IPS DF 6.9 (cell line): Measurements from ENCODE around the gene PPFIA1.
"Not testable (repeated sequence)": the region's sequence is repeated elsewhere in the genome, so short reads cannot be mapped to it uniquely, and the experiment has no call there.

Source experiments
- DNase-seq: peaks from one replicate; pipeline ENCODE4 v3.0.0-alpha.2; 2013; ENCODE audit warnings: low read depth, low spot score
- H3K27ac ChIP-seq: one replicate; pipeline ENCODE4 v1.5.1; 2013; ENCODE audit warnings: low read length, control low read depth
- H3K27me3 ChIP-seq: 2 replicates; pipeline ENCODE4 v1.6.1; 2013; ENCODE audit warnings: mild to moderate bottlenecking, low read length; ENCODE audit not compliant: control insufficient read depth, insufficient read depth
- H3K36me3 ChIP-seq: 2 replicates; pipeline ENCODE4 v1.6.1; 2013; ENCODE audit warnings: low read length; ENCODE audit not compliant: control insufficient read depth, insufficient read depth
- H3K4me1 ChIP-seq: 2 replicates; pipeline ENCODE4 v1.6.1; 2013; ENCODE audit warnings: low read length; ENCODE audit not compliant: control insufficient read depth, insufficient read depth
- H3K4me3 ChIP-seq: 2 replicates; pipeline ENCODE4 v1.5.1; 2013; ENCODE audit warnings: mild to moderate bottlenecking, low read length
- H3K9me3 ChIP-seq: 2 replicates; pipeline ENCODE4 v1.6.1; 2013; ENCODE audit warnings: low read length, inconsistent platforms; ENCODE audit not compliant: control insufficient read depth, insufficient read depth
- WGBS: extraction: QIAGEN DNeasy Blood & Tissue Kit; methylation state at CpG from one replicate; pipeline ENCODE4 v1.1.7; 2013; ENCODE audit warnings: mixed read lengths, missing lambda C conversion rate; ENCODE audit not compliant: insufficient read length, insufficient coverage; 5-methylcytosine and 5-hydroxymethylcytosine counted together

The PPFIA1 gene

GRCh38 chr11:70387564-70387963, 117.1 kb downstream of the PPFIA1 start:
- no CpG with 5 or more reads among the region's 4 CpGs for WGBS
- no peak for DNase-seq
- no peak overlapping the region for H3K27ac ChIP-seq
- H3K9me3 ChIP-seq: no peaks in the 10 kb centered on the region
- H3K27me3 ChIP-seq: no peaks in the 10 kb centered on the region
- H3K36me3 ChIP-seq: 0 out of 2 replicates have a peak, but pooled peaks cover 5% of the 10 kb centered on the region
- H3K4me1 ChIP-seq: peaks cover 8% of the 10 kb centered on the region; the same call in 1 of the 2 replicates
- no peak overlapping the region for H3K4me3 ChIP-seq

GRCh38 chr11:70389201-70389600, 118.7 kb downstream of the PPFIA1 start:
- H3K4me1 ChIP-seq: peaks cover 8% of the 10 kb centered on the region; the same call in 1 of the 2 replicates
- no peak for DNase-seq
- H3K9me3 ChIP-seq: no peaks in the 10 kb centered on the region
- WGBS: no CpG with 5 or more reads among the region's 6 CpGs
- no peaks in the 10 kb centered on the region for H3K27me3 ChIP-seq
- peaks cover 5% of the 10 kb centered on the region; the same call in 1 of the 2 replicates for H3K36me3 ChIP-seq
- H3K27ac ChIP-seq: no peak overlapping the region
- no peak overlapping the region for H3K4me3 ChIP-seq

- H3K36me3 ChIP-seq, H3K4me3 ChIP-seq, H3K4me1 ChIP-seq, H3K27me3 ChIP-seq, H3K9me3 ChIP-seq, H3K27ac ChIP-seq, DNase-seq: not testable (repeated sequence)
- WGBS: no CpG with 5 or more reads among the region's 7 CpGs
Measured at GRCh38 chr11:70390882-70391281, 120.4 kb downstream of the PPFIA1 start.

- no peaks in the 10 kb centered on the region for H3K27me3 ChIP-seq
- peaks cover 8% of the 10 kb centered on the region; the same call in 1 of the 2 replicates for H3K4me1 ChIP-seq
- H3K27ac ChIP-seq: no peak overlapping the region
- WGBS: no CpG with 5 or more reads among the region's 15 CpGs
- H3K4me3 ChIP-seq: no peak overlapping the region
- H3K36me3 ChIP-seq: peaks cover 3% of the 10 kb centered on the region; the same call in 1 of the 2 replicates
- no peaks in the 10 kb centered on the region for H3K9me3 ChIP-seq
- no peak for DNase-seq
Measured at GRCh38 chr11:70394211-70394950, 123.9 kb downstream of the PPFIA1 start.

- Histone ChIP-seq H3K27me3 (no peaks in the 10 kb centered on the region), H3K4me1 (0 out of 2 replicates have a peak, but pooled peaks cover 1% of the 10 kb centered on the region), H3K9me3 (no peaks in the 10 kb centered on the region), H3K4me3 (peak overlapping the region; percentile 97; the same call in 1 of the 2 replicates), H3K27ac (no peak overlapping the region), H3K36me3 (peaks cover 3% of the 10 kb centered on the region; the same call in 1 of the 2 replicates)
- no CpG with 5 or more reads among the region's 18 CpGs for WGBS
- DNase-seq: no peak
Measured at GRCh38 chr11:70397336-70397982, 127.0 kb downstream of the PPFIA1 start.

- Histone ChIP-seq H3K27me3 (no peaks in the 10 kb centered on the region), H3K27ac (no peak within 1 kb of the TSS), H3K4me1 (0 out of 2 replicates have a peak, but pooled peaks cover 1% of the 10 kb centered on the region), H3K4me3 (peak within 1 kb of the TSS; percentile 97), H3K9me3 (no peaks in the 10 kb centered on the region), H3K36me3 (peaks cover 3% of the 10 kb centered on the region; the same call in 1 of the 2 replicates)
- peak; percentile 55 for DNase-seq
- WGBS: no CpG with 5 or more reads among the region's 93 CpGs
Measured at GRCh38 chr11:70397983-70398833, 127.7 kb downstream of the PPFIA1 start, which contains the start of gene CTTN. Gene CTTN, plus strand, starts transcription at chr11:70398529. Its CDS starts 8,769 bp downstream, at chr11:70407298.

- H3K4me3 ChIP-seq: peak overlapping the region; percentile 97; the same call in 1 of the 2 replicates
- WGBS: no CpG with 5 or more reads among the region's 42 CpGs
- H3K9me3 ChIP-seq: no peaks in the 10 kb centered on the region
- H3K27me3 ChIP-seq: no peaks in the 10 kb centered on the region
- DNase-seq: no peak
- H3K4me1 ChIP-seq: 0 out of 2 replicates have a peak, but pooled peaks cover 1% of the 10 kb centered on the region
- H3K27ac ChIP-seq: no peak overlapping the region
- H3K36me3 ChIP-seq: no peaks in the 10 kb centered on the region
Measured at GRCh38 chr11:70398834-70399680, 128.6 kb downstream of the PPFIA1 start.

- H3K27me3 ChIP-seq: no peaks in the 10 kb centered on the region
- 0 out of 2 replicates have a peak, but pooled peaks cover 1% of the 10 kb centered on the region for H3K4me1 ChIP-seq
- no peaks in the 10 kb centered on the region for H3K9me3 ChIP-seq
- peak overlapping the region; percentile 97; the same call in 1 of the 2 replicates for H3K4me3 ChIP-seq
- no peak for DNase-seq
- H3K27ac ChIP-seq: no peak overlapping the region
- H3K36me3 ChIP-seq: no peaks in the 10 kb centered on the region
- WGBS: no CpG with 5 or more reads among the region's 16 CpGs
Measured at GRCh38 chr11:70399681-70400112, 129.2 kb downstream of the PPFIA1 start.

GRCh38 chr11:70400643-70401042, 130.2 kb downstream of the PPFIA1 start:
- no peak overlapping the region for H3K4me3 ChIP-seq
- H3K27me3 ChIP-seq: no peaks in the 10 kb centered on the region
- H3K9me3 ChIP-seq: no peaks in the 10 kb centered on the region
- H3K4me1 ChIP-seq: 0 out of 2 replicates have a peak, but pooled peaks cover 1% of the 10 kb centered on the region
- no CpG with 5 or more reads among the region's 8 CpGs for WGBS
- H3K27ac ChIP-seq: no peak overlapping the region
- no peak for DNase-seq
- 0 out of 2 replicates have a peak, but pooled peaks cover 2% of the 10 kb centered on the region for H3K36me3 ChIP-seq
